Liver (tissue), 3 donors: ENCODE data around the gene FRMD4A.

ENCODE experiments used
- EGR1 ChIP-seq, 2 donors: IDR thresholded peaks; 2 replicates each; pipeline ENCODE4 v1.6.1; 2016 to 2018; ENCODE audit warnings: antibody characterized with exemption in 2 of 2, low read depth in 2 of 2
- FOXA1 ChIP-seq: IDR thresholded peaks from 2 replicates; pipeline ENCODE4 v1.6.1; 2016; ENCODE audit warnings: antibody characterized with exemption
- RAD21 ChIP-seq, 2 donors: IDR thresholded peaks; 2 replicates each; pipeline ENCODE4 v1.6.1; 2016; ENCODE audit warnings: antibody characterized with exemption in 2 of 2, mild to moderate bottlenecking in 2 of 2
- RXRA ChIP-seq, 2 donors: IDR thresholded peaks; 2 replicates each; pipeline ENCODE4 v1.6.1; 2017 to 2018; ENCODE audit warnings: antibody characterized with exemption in 2 of 2, mild to moderate bottlenecking in 1 of 2
- SP1 ChIP-seq: IDR thresholded peaks from 2 replicates; pipeline ENCODE4 v1.6.1; 2018; ENCODE audit warnings: antibody characterized with exemption, mild to moderate bottlenecking
- TAF1 ChIP-seq: conservative IDR thresholded peaks from 2 replicates; pipeline ENCODE4 v1.6.1; 2016; ENCODE audit warnings: antibody characterized with exemption, mild to moderate bottlenecking
- YY1 ChIP-seq: IDR thresholded peaks from 2 replicates; pipeline ENCODE4 v1.6.1; 2016; ENCODE audit warnings: antibody characterized with exemption, mild to moderate bottlenecking
- TF ChIP-seq, protein P1 (sequence below): fragments of 150-350 bp; IDR thresholded peaks from 2 replicates; pipeline ENCODE4 v1.5.1; 2017; ENCODE audit warnings: improper control_type of control experiment, low read depth, low read length; ENCODE audit not compliant: missing input control
- TF ChIP-seq, protein P2 (sequence below): IDR thresholded peaks from 2 replicates; pipeline ENCODE4 v1.6.1; 2016; ENCODE audit warnings: antibody characterized with exemption
- TF ChIP-seq, protein P3 (sequence below): IDR thresholded peaks from 2 replicates; pipeline ENCODE4 v1.6.1; 2016; ENCODE audit warnings: antibody characterized with exemption
- TF ChIP-seq, protein P4 (sequence below): IDR thresholded peaks from 2 replicates; pipeline ENCODE4 v1.6.1; 2016; ENCODE audit warnings: antibody characterized with exemption
- TF ChIP-seq, protein P5 (sequence below): IDR thresholded peaks from 2 replicates; pipeline ENCODE4 v1.6.1; 2016; ENCODE audit warnings: antibody characterized with exemption, mild to moderate bottlenecking
- donor health status: healthy.
- donor health status: healthy.

DNA sequence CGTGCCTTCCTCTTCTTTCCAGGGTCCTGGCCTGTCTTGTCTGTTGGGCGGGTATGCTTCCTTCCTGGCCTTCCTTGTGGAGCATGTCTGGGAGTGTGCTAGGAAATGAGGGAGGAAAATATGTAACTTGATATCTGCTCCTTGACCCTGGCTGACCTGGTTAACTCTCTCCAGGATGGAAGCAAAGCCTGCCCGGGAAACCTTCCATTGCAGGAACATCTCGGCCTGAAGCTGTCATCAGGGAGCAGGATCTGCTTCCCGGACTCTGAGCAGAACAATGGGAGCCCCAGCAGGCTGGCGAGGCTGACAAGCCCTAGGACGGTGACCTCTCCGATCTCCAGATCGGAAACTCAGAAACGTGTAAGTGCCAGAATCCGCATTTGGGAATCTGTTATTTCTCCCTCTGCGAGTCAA, 340.3 kb downstream of the FRMD4A start:
- TF ChIP-seq RAD21 (IDR thresholded peaks at IDR 0.05) (peak in 1 of 2 donors; percentile 39), RXRA (IDR thresholded peaks at IDR 0.05) (peak; percentile 39 to 47), SP1 (peak; percentile 51), TAF1 (no peak), EGR1 (IDR thresholded peaks at IDR 0.05; ENCODE audit: low read depth in 2 of 2) (peak in 1 of 2 donors; percentile 21), FOXA1 (no peak), YY1 (no peak)
- TF ChIP-seq, protein P1, sequence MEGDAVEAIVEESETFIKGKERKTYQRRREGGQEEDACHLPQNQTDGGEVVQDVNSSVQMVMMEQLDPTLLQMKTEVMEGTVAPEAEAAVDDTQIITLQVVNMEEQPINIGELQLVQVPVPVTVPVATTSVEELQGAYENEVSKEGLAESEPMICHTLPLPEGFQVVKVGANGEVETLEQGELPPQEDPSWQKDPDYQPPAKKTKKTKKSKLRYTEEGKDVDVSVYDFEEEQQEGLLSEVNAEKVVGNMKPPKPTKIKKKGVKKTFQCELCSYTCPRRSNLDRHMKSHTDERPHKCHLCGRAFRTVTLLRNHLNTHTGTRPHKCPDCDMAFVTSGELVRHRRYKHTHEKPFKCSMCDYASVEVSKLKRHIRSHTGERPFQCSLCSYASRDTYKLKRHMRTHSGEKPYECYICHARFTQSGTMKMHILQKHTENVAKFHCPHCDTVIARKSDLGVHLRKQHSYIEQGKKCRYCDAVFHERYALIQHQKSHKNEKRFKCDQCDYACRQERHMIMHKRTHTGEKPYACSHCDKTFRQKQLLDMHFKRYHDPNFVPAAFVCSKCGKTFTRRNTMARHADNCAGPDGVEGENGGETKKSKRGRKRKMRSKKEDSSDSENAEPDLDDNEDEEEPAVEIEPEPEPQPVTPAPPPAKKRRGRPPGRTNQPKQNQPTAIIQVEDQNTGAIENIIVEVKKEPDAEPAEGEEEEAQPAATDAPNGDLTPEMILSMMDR, result no peak
- TF ChIP-seq, protein P2, sequence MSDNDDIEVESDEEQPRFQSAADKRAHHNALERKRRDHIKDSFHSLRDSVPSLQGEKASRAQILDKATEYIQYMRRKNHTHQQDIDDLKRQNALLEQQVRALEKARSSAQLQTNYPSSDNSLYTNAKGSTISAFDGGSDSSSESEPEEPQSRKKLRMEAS, result peak; percentile 70
- TF ChIP-seq, protein P3, sequence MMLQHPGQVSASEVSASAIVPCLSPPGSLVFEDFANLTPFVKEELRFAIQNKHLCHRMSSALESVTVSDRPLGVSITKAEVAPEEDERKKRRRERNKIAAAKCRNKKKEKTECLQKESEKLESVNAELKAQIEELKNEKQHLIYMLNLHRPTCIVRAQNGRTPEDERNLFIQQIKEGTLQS, result no peak
- TF ChIP-seq, protein P4, sequence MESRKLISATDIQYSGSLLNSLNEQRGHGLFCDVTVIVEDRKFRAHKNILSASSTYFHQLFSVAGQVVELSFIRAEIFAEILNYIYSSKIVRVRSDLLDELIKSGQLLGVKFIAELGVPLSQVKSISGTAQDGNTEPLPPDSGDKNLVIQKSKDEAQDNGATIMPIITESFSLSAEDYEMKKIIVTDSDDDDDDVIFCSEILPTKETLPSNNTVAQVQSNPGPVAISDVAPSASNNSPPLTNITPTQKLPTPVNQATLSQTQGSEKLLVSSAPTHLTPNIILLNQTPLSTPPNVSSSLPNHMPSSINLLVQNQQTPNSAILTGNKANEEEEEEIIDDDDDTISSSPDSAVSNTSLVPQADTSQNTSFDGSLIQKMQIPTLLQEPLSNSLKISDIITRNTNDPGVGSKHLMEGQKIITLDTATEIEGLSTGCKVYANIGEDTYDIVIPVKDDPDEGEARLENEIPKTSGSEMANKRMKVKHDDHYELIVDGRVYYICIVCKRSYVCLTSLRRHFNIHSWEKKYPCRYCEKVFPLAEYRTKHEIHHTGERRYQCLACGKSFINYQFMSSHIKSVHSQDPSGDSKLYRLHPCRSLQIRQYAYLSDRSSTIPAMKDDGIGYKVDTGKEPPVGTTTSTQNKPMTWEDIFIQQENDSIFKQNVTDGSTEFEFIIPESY, result no peak
- TF ChIP-seq, protein P5, sequence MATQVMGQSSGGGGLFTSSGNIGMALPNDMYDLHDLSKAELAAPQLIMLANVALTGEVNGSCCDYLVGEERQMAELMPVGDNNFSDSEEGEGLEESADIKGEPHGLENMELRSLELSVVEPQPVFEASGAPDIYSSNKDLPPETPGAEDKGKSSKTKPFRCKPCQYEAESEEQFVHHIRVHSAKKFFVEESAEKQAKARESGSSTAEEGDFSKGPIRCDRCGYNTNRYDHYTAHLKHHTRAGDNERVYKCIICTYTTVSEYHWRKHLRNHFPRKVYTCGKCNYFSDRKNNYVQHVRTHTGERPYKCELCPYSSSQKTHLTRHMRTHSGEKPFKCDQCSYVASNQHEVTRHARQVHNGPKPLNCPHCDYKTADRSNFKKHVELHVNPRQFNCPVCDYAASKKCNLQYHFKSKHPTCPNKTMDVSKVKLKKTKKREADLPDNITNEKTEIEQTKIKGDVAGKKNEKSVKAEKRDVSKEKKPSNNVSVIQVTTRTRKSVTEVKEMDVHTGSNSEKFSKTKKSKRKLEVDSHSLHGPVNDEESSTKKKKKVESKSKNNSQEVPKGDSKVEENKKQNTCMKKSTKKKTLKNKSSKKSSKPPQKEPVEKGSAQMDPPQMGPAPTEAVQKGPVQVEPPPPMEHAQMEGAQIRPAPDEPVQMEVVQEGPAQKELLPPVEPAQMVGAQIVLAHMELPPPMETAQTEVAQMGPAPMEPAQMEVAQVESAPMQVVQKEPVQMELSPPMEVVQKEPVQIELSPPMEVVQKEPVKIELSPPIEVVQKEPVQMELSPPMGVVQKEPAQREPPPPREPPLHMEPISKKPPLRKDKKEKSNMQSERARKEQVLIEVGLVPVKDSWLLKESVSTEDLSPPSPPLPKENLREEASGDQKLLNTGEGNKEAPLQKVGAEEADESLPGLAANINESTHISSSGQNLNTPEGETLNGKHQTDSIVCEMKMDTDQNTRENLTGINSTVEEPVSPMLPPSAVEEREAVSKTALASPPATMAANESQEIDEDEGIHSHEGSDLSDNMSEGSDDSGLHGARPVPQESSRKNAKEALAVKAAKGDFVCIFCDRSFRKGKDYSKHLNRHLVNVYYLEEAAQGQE, result no peak
